ENCODE results near the gene PRPF40A.
"Not testable (repeated sequence)": the region's sequence is repeated elsewhere in the genome, so short reads cannot be mapped to it uniquely, and the experiment has no call there.

The PRPF40A gene

DNA sequence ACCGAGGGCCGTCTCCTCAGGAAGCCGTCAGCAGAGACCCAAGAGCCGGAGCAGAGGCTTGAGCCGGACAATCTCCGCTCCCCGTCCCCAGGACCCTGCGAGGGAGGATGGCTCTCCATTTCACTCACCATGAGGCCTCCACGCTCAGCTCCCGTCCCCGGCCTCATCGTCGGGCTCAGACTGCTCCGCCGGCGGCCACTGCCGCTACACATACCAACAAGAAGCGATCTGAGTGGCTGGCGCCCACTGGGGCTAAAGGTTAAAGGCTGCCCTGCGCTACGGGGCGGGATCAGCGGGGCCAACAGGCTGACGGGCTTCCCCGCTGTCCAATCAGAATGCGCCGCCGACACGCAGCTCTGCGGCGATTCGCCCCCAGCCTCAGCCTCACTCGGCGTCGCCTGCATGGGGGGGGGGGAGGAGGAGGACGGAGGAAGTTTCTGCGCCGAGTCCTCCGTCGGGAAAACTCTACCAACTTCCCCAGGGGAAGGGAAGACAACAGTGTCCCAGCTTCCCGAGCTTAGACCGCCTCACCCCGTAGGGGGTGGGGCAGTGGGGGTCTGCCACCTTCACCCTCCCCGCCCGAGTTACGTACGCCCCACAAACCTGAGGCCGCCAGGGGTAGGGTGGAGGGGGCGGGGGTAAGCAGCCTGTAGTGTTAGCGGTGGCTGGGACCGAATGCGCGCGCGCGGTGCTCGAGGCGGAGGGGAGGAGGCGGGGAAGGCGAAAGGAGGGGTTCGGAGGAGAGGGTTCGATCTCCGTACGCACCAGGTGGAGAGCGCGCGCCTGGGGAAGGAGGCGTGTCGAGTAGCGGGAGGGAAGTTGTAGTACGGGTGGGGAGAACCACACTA lies at the start of gene PRPF40A:
TSS of gene PRPF40A (minus strand) at position 234 of the 848 bp plus-strand sequence. CDS start at position 212, 22 bp downstream.
- DNase-seq: peak; percentile 99

DNA sequence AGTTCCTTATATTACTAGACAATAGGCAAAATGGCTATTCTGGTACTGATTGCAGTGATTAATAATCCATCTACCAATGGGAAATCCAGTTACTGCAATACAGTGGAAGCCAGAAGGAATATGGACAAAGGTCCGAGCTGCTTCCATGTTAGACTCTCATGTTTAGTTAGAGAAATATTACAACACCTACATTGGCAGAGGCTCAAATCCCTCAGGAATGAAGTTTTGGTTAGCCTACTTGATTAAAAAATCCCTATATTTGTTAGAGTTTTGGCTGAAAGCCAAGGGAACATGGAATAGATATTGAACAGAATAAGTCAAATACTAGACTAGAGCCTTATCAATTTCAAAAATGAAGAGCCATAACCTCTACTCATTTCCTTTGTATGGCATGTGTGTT lies 49.7 kb upstream of the PRPF40A start:
- no peak for DNase-seq

DNA sequence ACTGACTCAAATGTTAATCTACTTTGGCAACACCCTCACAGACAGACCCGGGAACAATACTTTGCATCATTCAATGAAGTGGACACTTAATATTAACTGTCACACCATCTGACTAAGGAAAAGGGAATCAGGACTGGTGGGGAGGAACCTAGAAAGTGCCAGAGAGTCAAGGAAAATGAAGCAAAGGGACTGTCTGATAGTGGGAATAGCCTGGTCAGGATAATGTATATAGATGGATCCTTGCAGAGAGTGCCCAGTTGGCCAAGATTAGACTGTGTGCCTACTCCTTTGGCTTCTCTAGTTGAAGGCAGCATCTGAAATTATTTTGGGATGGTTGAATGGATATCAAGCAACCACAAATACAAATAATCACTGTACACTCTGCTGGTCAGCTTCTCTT lies 46.4 kb upstream of the PRPF40A start:
- DNase-seq: no peak

DNA sequence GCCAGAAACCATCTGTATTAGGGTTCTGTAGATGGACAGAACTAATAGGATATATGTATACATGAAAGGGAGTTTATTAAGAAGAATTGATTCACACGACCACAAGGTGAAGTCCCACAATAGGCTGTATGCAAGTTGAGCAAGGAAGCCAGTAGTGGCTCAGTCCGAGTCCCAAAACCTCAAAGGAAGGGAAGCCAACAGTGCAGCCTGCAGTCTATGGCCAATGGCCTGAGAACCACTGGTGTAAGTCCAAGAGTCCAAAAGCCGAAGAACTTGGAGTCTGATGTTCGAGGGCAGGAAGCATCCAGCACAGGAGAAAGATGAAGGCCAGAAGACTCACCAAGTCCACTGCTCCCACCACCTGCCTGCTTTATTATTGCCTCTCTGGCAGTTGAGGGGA lies 45.9 kb upstream of the PRPF40A start:
- not testable (repeated sequence) for DNase-seq

DNA sequence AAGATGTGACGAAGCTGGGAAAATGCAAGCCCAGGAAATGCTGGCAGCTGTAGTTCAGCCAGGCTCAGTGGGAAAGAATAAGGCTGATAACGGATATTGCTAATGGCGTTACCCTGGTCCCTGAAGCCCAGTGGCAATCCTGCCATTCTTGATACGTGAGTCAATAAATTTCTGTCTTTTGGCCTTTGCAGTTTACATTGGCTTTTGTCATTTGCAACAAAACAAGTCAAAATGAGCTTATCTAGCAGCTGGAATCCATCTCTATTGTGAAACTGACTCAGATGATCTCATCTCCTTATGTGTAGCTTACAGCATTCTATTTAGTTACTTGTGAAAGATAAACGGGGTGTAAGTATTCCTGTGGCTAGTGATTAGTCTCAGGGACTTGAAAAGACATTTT lies 44.9 kb upstream of the PRPF40A start:
- DNase-seq: no peak

DNA sequence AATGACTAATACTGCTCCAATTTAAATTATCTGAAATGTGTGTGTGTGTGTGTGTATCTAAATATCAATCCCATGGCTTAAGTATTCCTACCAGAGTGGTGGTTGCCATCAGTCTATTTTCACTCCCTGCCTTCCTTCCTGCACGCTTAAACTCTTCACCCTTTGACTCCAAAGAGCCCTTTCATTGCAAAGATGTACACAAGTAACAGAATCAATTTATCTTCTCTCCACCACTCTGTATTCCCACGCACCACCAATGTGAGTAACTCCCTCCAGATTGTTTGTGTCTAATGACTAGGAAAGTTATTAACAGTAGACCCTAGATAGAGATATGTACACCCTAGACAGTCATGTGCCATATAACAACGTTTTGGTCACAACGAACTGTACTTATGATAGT lies 44.0 kb upstream of the PRPF40A start:
- no peak for DNase-seq

DNA sequence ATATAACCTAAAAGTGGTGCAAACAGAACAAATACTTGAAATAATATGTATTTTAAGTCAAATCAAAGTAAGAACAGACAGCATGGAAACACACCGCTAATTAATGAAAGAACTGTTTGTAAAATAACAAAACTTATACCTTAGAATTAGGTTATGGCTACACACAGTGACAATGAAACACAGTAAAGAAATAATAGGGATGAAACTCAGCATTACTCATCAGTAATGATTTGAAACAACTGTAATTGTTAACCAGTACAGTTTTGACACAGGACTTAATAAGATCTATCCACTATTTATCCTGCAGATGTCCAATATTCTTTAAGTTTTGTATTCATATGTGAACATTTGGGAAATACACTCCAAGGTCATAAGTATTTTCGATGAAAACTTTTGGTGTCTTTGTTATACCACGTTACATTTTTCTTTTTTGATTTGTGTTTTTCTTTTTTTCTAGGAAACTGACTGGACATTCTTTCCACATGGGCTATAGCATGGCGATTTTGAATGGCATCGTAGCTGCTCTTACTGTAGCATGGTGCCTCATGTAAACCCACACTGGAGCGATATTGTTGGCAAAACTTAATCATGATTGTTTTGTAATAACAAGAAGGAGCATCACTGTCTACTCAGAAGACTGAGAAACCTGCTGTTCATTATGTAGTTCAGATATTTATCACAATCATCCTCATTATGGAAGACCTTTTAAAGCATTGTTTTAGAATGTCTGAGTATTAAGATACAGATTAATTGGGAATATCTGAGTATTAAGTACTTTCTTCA lies 42.2 kb upstream of the PRPF40A start:
- no peak for DNase-seq

DNA sequence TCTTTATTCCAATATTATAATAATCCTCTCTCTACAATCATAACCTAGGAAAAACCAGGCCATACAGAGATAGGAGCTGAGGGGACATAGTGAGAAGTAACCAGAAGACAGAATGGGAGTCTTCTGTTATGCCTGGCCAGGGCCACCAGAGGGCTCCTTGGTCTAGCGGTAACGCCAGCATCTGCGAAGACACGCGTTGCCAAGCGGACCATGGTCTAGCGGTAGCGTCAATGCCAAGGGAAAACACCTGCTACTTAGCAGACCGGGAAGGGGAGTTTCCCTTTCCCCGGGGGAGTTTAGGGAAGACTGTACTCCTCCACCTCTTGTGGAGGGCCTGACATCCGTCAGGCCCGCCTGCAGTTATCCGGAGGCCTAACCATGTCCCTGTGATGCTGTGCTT lies 37.8 kb upstream of the PRPF40A start:
- DNase-seq: no peak

DNA sequence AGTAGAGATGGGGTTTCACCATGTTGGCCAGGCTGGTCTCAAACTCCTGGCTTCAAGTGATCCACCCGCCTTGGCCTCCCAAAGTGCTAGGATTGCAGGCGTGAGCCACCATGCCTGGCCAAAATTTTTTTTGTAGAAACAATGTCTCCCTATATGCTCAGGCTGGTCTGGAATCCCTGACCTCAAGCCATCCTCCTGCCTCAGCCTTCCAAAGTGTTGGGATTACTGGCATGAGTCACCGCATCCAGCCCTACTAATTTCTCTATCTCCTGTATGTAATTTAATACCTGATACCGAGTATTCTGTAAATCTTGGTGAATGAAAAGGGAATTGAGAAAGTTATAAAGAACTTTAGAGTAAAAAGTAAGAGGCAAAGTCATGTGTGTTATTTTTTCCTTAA lies 30.5 kb upstream of the PRPF40A start:
- DNase-seq: not testable (repeated sequence)

DNA sequence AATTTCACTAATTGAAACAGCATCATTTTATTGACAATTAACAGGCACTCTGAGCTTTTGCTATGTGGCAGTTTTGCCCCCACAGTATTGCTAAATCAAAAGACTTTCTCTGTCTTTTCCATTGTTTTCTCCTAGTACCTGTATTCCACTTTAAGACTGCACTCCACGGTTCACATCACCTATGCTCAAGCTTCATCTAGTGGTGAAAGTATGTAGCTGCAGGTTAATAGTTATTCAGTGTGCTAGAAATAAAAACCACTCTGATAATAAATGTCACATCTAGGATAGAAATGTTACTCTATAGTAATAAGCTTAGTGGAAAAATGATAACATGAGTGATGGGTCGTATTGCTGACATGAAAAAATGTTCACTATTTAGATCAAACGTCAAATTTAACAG lies 25.7 kb upstream of the PRPF40A start:
- DNase-seq: no peak

DNA sequence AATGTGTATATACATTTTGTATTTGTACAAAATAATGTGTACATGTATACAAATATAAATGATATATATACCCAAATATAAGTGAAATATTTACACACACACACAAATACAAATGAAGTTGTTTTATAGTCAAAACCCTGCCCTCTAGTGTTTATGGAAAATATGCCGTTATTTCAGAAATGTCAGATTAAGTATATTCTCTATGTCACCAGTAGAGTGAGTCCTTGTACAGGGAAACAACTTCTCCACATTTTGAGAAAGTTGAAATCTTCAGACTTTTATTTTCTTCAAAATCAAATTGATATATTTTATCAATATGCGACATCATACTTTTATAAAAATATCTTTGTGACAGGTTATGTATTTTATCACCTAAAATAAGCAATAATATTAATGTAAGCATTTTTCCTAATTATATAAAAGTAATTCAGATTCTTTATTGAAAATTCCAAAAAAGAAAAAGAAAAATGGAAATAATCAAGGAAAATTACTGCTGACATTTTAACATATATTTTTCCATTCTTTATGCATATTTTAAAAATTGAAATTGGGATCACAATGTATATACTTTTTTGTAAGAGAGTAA lies 23.6 kb upstream of the PRPF40A start:
- no peak for DNase-seq

DNA sequence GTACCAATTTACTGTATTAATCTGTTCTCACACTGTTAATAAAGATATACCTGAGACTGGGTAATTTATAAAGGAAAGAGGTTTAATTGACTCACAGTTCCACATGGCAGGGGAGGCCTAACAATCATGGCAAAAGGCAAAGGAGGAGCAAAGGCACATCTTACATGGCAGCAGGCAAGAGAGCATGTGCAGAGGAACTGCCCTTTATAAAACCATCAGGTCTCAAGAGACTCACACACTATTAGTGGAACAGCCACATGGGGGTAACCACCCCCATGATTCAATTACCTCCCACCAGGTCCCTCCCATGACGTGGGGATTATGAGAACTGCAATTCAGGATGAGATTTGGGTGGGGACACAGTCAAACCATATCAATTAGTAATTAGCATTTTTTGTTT lies 22.4 kb upstream of the PRPF40A start:
- DNase-seq: not testable (repeated sequence)

DNA sequence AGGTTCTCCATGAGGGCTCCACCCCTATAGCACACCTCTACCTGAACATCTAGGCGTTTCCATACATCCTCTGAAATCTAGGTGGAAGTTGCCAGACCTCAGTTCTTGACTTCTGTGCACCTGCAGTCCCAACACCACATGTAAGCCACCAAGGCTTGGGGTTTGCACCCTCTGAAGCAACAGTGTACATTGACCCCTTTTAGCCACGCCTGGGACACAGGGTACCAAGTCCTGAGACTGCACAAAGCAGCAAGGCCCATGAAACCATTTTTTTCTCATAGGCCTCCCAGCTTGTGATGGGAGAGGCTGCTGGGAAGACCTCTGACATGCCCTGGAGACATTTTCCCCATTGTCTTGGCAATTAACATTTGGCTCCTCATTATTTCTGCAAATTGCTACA lies 21.2 kb upstream of the PRPF40A start:
- DNase-seq: no peak

DNA sequence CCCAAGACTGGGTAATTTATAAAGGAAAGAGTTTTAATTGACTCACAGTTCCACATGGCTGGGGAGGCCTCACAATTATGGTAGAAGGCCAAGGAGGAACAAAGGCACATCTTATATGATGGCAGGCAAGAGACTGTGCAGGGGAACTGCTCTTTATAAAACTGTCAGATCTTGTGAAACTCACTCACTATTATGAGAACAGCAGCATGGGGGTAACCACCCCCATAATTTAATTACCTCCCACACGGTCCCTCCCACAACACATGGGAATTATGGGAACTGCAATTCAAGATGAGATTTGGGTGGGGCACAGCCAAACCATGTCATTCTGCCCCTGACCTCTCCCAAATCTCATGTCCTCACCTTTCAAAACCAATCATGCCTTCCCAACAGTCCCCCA lies 20.2 kb upstream of the PRPF40A start:
- not testable (repeated sequence) for DNase-seq

DNA sequence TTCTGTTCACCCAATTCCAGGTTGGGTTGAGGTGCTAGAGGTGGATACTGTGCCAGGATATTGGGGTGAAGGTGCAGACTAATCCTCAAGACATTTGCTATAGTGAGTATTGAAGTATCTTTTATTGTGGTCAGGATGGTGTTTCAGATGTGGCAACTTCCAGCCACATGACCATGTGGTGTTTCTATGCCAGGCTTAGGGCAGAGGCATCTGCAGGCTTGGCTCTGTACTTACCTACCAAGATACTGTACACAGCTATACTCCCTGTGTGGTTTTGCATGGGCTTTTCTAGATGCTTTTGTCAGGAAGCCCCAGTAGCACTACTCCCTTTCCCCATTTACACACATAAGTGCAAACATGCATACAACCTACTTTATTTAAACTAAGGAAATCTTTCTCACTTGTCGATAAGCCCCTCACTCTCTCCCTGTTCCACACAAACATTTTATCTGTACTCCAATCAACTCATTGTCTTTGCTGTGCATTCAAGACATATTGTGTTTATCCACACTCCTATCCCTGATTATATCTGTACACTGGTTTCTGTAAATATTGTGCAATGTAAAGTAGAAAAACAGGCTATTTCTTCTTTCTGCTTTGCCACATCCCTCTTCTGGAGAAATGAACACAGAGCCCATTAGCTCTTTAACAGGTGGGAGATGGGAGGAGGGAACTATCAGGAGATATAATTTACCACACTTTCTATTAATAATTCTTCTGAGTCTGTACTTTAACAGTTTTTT lies 13.5 kb upstream of the PRPF40A start:
- peak; percentile 33 for DNase-seq

DNA sequence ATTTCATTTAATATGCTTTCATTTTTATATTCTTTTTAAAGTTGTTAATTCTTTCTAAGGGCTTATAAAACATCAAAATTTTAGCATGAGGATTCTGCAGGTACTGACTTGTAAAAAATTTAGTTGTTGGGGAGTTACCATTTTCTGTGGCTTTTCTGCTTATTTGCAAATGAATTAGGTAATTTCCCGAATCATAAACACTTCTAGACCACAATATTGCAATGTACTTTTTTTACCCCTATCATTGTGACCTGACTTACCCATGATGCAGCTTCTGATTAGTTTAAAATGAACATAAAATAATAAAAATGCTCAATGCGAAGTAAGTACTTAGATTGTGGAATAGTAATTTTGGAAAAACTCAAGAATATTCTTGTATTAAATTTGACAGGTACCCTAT lies 12.6 kb upstream of the PRPF40A start:
- DNase-seq: no peak

DNA sequence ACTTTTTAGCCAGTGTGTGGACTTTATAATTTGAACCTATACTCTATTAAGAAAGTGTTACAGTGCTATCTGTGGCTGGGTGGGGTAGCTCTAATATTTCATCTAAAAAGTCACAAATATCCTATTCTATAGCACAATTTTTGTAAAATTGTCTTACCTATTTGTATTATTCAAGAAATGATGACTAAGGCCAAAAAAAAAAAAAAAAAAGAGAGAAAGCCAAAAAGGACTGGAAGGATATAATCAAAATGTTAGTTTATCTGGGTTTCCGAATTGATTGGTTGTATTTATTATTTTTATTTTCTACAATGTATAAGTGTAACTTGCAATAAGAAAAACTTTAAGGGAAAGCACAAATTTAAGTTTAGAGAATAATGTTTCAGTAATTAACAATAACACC lies 6.7 kb upstream of the PRPF40A start:
- no peak for DNase-seq

DNA sequence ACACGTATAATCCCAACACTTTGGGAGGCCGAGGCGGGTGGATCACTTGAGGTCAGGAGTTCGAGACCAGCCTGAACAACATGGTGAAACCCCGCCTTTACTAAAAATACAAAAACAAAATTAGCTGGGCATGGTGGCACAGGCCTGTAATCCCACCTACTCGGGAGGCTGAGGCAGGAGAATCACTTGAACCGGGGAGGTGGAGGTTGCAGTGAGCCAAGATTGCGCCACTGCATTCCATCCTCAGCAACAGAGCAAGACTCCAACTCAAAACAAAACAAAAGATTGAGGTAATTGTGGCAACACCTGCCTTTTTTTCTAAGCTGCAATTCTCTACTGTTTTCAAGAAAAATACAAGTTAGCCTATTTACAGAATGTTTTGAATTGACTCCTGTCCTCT lies 5.4 kb upstream of the PRPF40A start:
- DNase-seq: not testable (repeated sequence)

DNA sequence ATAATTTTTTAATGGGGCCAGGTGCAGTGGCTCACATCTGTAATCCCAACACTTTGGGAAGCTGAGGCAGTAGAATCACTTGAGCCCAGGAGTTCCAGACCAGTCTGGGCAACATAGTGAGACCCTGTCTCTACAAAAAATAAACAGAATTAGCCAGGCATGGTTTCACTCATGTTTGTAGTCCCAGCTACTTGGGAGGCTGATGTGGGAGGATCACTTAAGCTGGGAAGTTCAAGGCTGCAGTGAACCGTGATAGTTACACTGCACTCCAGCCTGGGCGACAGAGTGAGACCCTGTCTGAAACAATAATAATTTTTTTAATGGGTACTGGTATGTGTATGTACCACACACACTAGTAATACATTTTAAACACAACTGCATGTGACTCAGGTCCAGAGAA lies 3.5 kb upstream of the PRPF40A start:
- no peak for DNase-seq

DNA sequence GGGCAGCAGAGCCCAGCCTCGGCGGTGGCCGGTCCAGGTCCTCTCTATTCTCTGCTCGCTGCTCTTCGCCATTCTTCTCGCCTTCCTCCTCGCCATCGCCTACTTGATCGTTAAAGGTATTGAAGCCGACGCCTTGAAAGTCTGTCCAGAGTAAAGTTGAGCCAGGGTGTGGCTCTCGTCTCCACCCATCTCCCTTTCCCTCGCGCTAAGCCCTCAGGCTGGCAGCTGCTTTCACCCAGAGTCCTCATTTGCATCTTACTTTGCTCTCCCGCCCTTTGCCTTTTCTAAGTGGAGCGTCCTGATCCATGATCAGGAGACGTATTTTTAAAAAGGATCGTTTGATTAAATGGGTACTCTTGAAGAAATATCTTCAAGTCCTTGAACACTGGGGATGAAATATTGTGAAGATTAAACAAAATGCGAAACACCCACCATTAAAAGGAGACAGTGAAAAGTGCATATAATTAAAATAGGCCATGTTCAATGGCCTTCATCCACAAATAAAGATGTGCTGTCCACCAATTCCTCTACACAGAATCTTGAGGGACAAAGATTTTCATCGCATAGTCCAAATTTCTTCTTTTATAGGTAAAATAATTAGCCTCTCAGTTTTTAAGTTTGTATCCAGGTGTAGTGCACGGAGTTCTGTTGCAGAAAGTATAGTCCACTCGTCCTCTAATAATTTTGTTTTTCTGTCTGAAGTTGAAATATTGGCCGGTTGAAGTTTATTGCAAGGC lies 1.8 kb upstream of the PRPF40A start:
- DNase-seq: no peak

DNA sequence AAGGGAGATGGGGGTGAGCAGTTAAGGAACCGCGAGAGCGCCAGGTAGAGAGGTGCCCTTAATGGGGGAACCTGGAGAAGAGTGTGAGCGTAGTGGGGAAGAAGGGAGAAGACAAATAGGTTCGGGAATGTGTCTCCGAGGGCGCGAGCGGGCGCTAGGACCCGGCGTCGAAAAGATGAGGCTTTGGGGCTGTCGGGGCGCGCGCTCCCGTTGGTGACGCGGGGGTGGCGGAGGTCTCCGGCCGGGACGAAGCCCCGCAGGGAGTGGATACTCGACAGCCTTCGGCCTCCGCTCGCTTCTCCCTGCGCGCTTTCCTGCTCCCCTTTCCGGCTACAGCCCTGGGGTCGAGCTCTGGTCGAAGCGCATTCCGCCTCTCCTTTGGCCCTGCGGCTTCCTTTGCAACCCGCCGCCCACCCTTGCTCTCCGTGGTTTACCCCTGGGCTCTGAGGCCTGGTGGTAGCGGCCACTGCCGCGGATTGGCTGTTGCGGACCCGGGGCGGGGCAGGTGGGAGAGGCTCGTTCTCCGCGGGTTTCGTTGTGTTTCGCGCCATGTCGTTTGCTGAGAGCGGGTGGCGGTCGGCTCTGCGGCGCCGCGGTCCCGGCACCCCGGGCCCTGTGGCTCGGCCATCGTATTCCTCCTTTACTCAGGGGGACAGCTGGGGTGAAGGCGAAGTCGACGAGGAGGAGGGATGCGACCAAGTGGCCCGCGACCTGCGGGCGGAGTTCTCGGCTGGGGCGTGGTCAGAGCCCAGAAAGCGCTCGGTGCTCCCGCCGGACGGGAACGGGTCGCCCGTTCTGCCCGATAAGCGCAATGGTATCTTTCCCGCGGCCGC lies 1.0 kb upstream of the PRPF40A start, which contains the start of gene ARL6IP6:
TSS of gene ARL6IP6 (plus strand) at position 545 of the 833 bp plus-strand sequence. CDS start at position 550, 5 bp downstream.
- DNase-seq: peak; percentile 95

Data from activated naive CD4-positive, alpha-beta T cell treated with Interleukin-2 at 50 U/mL for 16 hours (primary cell).